Embryonic facial prominence (tissue), 1 donor: ENCODE measurements around the gene GAS6.

ENCODE experiments used
- DNase-seq: peaks from one replicate; pipeline ENCODE4 v3.0.0-alpha.2; 2016; ENCODE audit errors: extremely low spot score

GAS6 gene

GRCh38 chr13:113887700-113888201, 23.9 kb upstream of the GAS6 start:
- DNase-seq: no peak

GRCh38 chr13:113886561-113887112, 22.8 kb upstream of the GAS6 start:
- DNase-seq: no peak

GRCh38 chr13:113884821-113885220, 20.9 kb upstream of the GAS6 start:
- DNase-seq: no peak

GRCh38 chr13:113883921-113884804, 20.3 kb upstream of the GAS6 start:
- DNase-seq: no peak

GRCh38 chr13:113883314-113883811, 19.5 kb upstream of the GAS6 start:
- no peak for DNase-seq

GRCh38 chr13:113882716-113883115, 18.8 kb upstream of the GAS6 start:
- DNase-seq: no peak

GRCh38 chr13:113882267-113882630, 18.4 kb upstream of the GAS6 start:
- no peak for DNase-seq

- DNase-seq: no peak
Measured at GRCh38 chr13:113881614-113882266, 17.9 kb upstream of the GAS6 start.

GRCh38 chr13:113880651-113881611, 17.1 kb upstream of the GAS6 start:
- no peak for DNase-seq

- DNase-seq: no peak
Measured at GRCh38 chr13:113879494-113880360, 15.9 kb upstream of the GAS6 start.

- no peak for DNase-seq
Measured at GRCh38 chr13:113879017-113879416, 15.1 kb upstream of the GAS6 start.

GRCh38 chr13:113877149-113877990, 13.5 kb upstream of the GAS6 start:
- no peak for DNase-seq

- DNase-seq: no peak
Measured at GRCh38 chr13:113876346-113877148, 12.7 kb upstream of the GAS6 start.

GRCh38 chr13:113875837-113876281, 12.0 kb upstream of the GAS6 start:
- DNase-seq: no peak

- no peak for DNase-seq
Measured at GRCh38 chr13:113875429-113875815, 11.5 kb upstream of the GAS6 start.

GRCh38 chr13:113874579-113875428, 10.9 kb upstream of the GAS6 start:
- DNase-seq: no peak

GRCh38 chr13:113874177-113874576, 10.3 kb upstream of the GAS6 start:
- DNase-seq: no peak

- DNase-seq: no peak
Measured at GRCh38 chr13:113869263-113869662, 5.4 kb upstream of the GAS6 start.
